ENCODE results near the gene RNU1-3.
"Not testable (repeated sequence)": the region's sequence is repeated elsewhere in the genome, so short reads cannot be mapped to it uniquely, and the experiment has no call there.

GRCh38 chr1:16646716-16647115 is 20.0 kb downstream of the RNU1-3 start:
- not testable (repeated sequence) for TF ChIP-seq EZH2phosphoT487 (IDR thresholded peaks at IDR 0.05; ENCODE audit: low read depth); CTCF (IDR thresholded peaks at IDR 0.05; ENCODE audit: low read depth, low read length)
